ENCODE data around the gene IVNS1ABP. TPM values are rescaled to one million over a fixed set of nuclear protein-coding genes. Genes with fewer than 3 reads are reported as not detected.

Gene IVNS1ABP
- total RNA-seq, 1 experiment from 2014 or later: 72.4 TPM

GRCh38 chr1:185363205-185363604 lies 46.2 kb upstream of the IVNS1ABP start:
- CTCF ChIA-PET: no interaction called here
- Mint-ChIP-seq H3K36me3 (ENCODE audit: insufficient read depth, unreplicated experiment) (no peaks in the 10 kb centered on the region), H3K27me3 (ENCODE audit: insufficient read depth, unreplicated experiment) (no peaks in the 10 kb centered on the region), H3K27ac (ENCODE audit: unreplicated experiment) (no peak overlapping the region), H3K9me3 (ENCODE audit: unreplicated experiment) (peaks cover 13% of the 10 kb centered on the region), H3K4me3 (ENCODE audit: unreplicated experiment) (no peak overlapping the region), H3K4me1 (ENCODE audit: low read depth, unreplicated experiment) (no peaks in the 10 kb centered on the region)
- no peak overlapping the region for H3K4me3 ChIP-seq (ENCODE audit: low read depth, low read length)
- H3K9me3 ChIP-seq: no peaks in the 10 kb centered on the region
- no peak for DNase-seq
- no peaks in the 10 kb centered on the region for H3K36me3 ChIP-seq (ENCODE audit: control insufficient read depth, insufficient read depth, low read length)
- no TSS peak for BruUV-seq (replicated peaks)
- no peaks in the 10 kb centered on the region for H3K27me3 ChIP-seq (replicated peaks; ENCODE audit: control insufficient read depth, insufficient read depth, low read length)
- TF ChIP-seq CTCF (IDR thresholded peaks at IDR 0.05; ENCODE audit: insufficient read depth in 1 of 2, low read depth in 1 of 2, low read length in 1 of 2, severe bottlenecking in 1 of 2, unreplicated experiment in 1 of 2): no peak
- POLR2A ChIA-PET: no interaction called here
- no peaks in the 10 kb centered on the region for H3K4me1 ChIP-seq
- intact Hi-C loops (cut with micrococcal nuclease; ENCODE audit: unreplicated experiment): no loop called here

- BruUV-seq (replicated peaks): no TSS peak
- no peaks in the 10 kb centered on the region for H3K27me3 Mint-ChIP-seq (ENCODE audit: insufficient read depth, unreplicated experiment)
- H3K27ac Mint-ChIP-seq (ENCODE audit: unreplicated experiment): no peak overlapping the region
- H3K36me3 Mint-ChIP-seq (ENCODE audit: insufficient read depth, unreplicated experiment): no peaks in the 10 kb centered on the region
- intact Hi-C loops (cut with micrococcal nuclease; ENCODE audit: unreplicated experiment): no loop called here
- no peak for DNase-seq
- H3K4me1 ChIP-seq: no peaks in the 10 kb centered on the region
- no peak for TF ChIP-seq CTCF (IDR thresholded peaks at IDR 0.05; ENCODE audit: insufficient read depth in 1 of 2, low read depth in 1 of 2, low read length in 1 of 2, severe bottlenecking in 1 of 2, unreplicated experiment in 1 of 2)
- no peaks in the 10 kb centered on the region for H3K4me1 Mint-ChIP-seq (ENCODE audit: low read depth, unreplicated experiment)
- no peaks in the 10 kb centered on the region for H3K9me3 ChIP-seq
- H3K9me3 Mint-ChIP-seq (ENCODE audit: unreplicated experiment): peaks cover 13% of the 10 kb centered on the region
- H3K4me3 ChIP-seq (ENCODE audit: low read depth, low read length): no peak overlapping the region
- H3K36me3 ChIP-seq (ENCODE audit: control insufficient read depth, insufficient read depth, low read length): no peaks in the 10 kb centered on the region
- H3K27me3 ChIP-seq (replicated peaks; ENCODE audit: control insufficient read depth, insufficient read depth, low read length): no peaks in the 10 kb centered on the region
- no peak overlapping the region for H3K4me3 Mint-ChIP-seq (ENCODE audit: unreplicated experiment)
- ChIA-PET POLR2A (no interaction called here), CTCF (no interaction called here)
Observed at GRCh38 chr1:185360714-185361113, 43.7 kb upstream of the IVNS1ABP start.

- Mint-ChIP-seq H3K4me1 (ENCODE audit: low read depth, unreplicated experiment) (no peaks in the 10 kb centered on the region), H3K4me3 (ENCODE audit: unreplicated experiment) (no peak overlapping the region), H3K36me3 (ENCODE audit: insufficient read depth, unreplicated experiment) (no peaks in the 10 kb centered on the region), H3K9me3 (ENCODE audit: unreplicated experiment) (peaks cover 13% of the 10 kb centered on the region), H3K27me3 (ENCODE audit: insufficient read depth, unreplicated experiment) (no peaks in the 10 kb centered on the region), H3K27ac (ENCODE audit: unreplicated experiment) (no peak overlapping the region)
- Histone ChIP-seq H3K27me3 (replicated peaks; ENCODE audit: control insufficient read depth, insufficient read depth, low read length) (no peaks in the 10 kb centered on the region), H3K36me3 (ENCODE audit: control insufficient read depth, insufficient read depth, low read length) (no peaks in the 10 kb centered on the region), H3K4me1 (no peaks in the 10 kb centered on the region), H3K4me3 (ENCODE audit: low read depth, low read length) (no peak overlapping the region), H3K9me3 (no peaks in the 10 kb centered on the region)
- no peak for DNase-seq
- POLR2A ChIA-PET: no interaction called here
- intact Hi-C loops (cut with micrococcal nuclease; ENCODE audit: unreplicated experiment): no loop called here
- no TSS peak for BruUV-seq (replicated peaks)
- CTCF ChIA-PET: no interaction called here
- TF ChIP-seq CTCF (IDR thresholded peaks at IDR 0.05; ENCODE audit: insufficient read depth in 1 of 2, low read depth in 1 of 2, low read length in 1 of 2, severe bottlenecking in 1 of 2, unreplicated experiment in 1 of 2): no peak
Observed at GRCh38 chr1:185358957-185359356, 41.9 kb upstream of the IVNS1ABP start.

Measured in Caco-2 (cell line).